HepG2 (cell line): Measurements from ENCODE around the gene SF1. TPM values are rescaled to one million over a fixed set of nuclear protein-coding genes. Genes with fewer than 3 reads are reported as not detected.

ENCODE experiments used
- ATAC-seq: fragments of 200-7000 bp; cut with Tn5 transposase; 3 replicates; pipeline ENCODE4 v1.9.1; 2020; ENCODE audit warnings: mild to moderate bottlenecking, moderate library complexity
- BruUV-seq: library from RNA; stranded (reverse); fragments of 400-500 nt; replicated peaks from 2 replicates; lab custom pipeline; 2021; lab: Mats Ljungman, UMichigan
- CTCF ChIA-PET: fragments of 300-600 bp; formaldehyde crosslinking; extraction: SDS; loops from one replicate; lab custom pipeline; 2021; ENCODE audit warnings: low total read pairs, inconsistent platforms, low intra/inter-chr PET ratio; lab: Yijun Ruan, JAX
- POLR2A ChIA-PET: fragments of 350-600 bp; sonication (Branson Sonifier 250); formaldehyde crosslinking; loops from one replicate; lab custom pipeline; 2020; ENCODE audit warnings: antibody characterized with exemption, inconsistent platforms; lab: Yijun Ruan, JAX
- DNase-seq: peaks from one replicate; pipeline ENCODE4 v3.0.0-alpha.2; 2015; ENCODE audit warnings: low spot score
- FAIRE-seq: peaks from 3 replicates; lab custom pipeline; 2011; peaks lifted over from hg19 to GRCh38; lab: Jason Lieb, UNC
- H2AFZ ChIP-seq: one replicate; pipeline ENCODE4 v1.6.1; 2011; ENCODE audit warnings: low read length, inconsistent platforms
- H3K27ac ChIP-seq: fragments of 300-600 bp; 3 replicates; pipeline ENCODE4 v1.8.0; 2011; ENCODE audit warnings: mixed run types, mild to moderate bottlenecking, mixed read lengths, low read length, inconsistent platforms; ENCODE audit not compliant: insufficient read depth; ENCODE audit errors: extremely low read length
- H3K27me3 ChIP-seq, 2 experiments: fragments of 200-600 bp in 1 of 2; 2 replicates in 1 of 2; 3 replicates in 1 of 2; pipeline versions ENCODE4 v1.6.0 to v1.8.0; 2011; ENCODE audit warnings: low read length in 2 of 2, mild to moderate bottlenecking in 2 of 2, moderate library complexity in 2 of 2, inconsistent platforms in 1 of 2; ENCODE audit not compliant: insufficient read depth in 2 of 2, control insufficient read depth in 1 of 2
- H3K36me3 ChIP-seq, 2 experiments: fragments of 200-600 bp in 1 of 2; replicated peaks in 1 of 2; 2 replicates in 1 of 2; 3 replicates in 1 of 2; pipeline versions ENCODE4 v1.5.1 to v1.8.0; 2011; ENCODE audit warnings: low read length in 2 of 2, inconsistent platforms in 1 of 2; ENCODE audit not compliant: insufficient read depth in 2 of 2, control insufficient read depth in 1 of 2
- H3K4me1 ChIP-seq: 2 replicates; pipeline ENCODE4 v1.5.1; 2012; ENCODE audit warnings: low read length, inconsistent platforms; ENCODE audit not compliant: insufficient read depth
- H3K4me2 ChIP-seq: 2 replicates; pipeline ENCODE4 v1.6.0; 2011; ENCODE audit warnings: low read depth, low read length, inconsistent platforms
- H3K4me3 ChIP-seq, 3 experiments: fragments of 200-600 bp in 1 of 3; sonication (generic), shearing (Covaris generic) in 1 of 3; replicated peaks in 1 of 3; 2 replicates each; pipeline ENCODE4 v1.5.1; 2011 to 2016; ENCODE audit warnings: low read length in 3 of 3, inconsistent platforms in 2 of 3, low read depth in 2 of 3, mild to moderate bottlenecking in 2 of 3, control low read depth in 1 of 3, mixed read lengths in 1 of 3; ENCODE audit not compliant: insufficient read depth in 1 of 3
- H3K79me2 ChIP-seq: one replicate; pipeline ENCODE4 v1.6.1; 2011; ENCODE audit warnings: low read length, inconsistent platforms; ENCODE audit not compliant: insufficient read depth
- H3K9ac ChIP-seq: 2 replicates; pipeline ENCODE4 v1.6.0; 2011; ENCODE audit warnings: mild to moderate bottlenecking, low read depth, low read length, inconsistent platforms; ENCODE audit not compliant: insufficient read depth
- H3K9me3 ChIP-seq: 2 replicates; pipeline ENCODE4 v1.5.1; 2012; ENCODE audit warnings: mild to moderate bottlenecking, low read length
- H4K20me1 ChIP-seq: 2 replicates; pipeline ENCODE4 v1.6.0; 2011; ENCODE audit warnings: inconsistent platforms, mild to moderate bottlenecking, low read length, moderate library complexity; ENCODE audit not compliant: insufficient read depth
- MIER2 ChIP-seq: IDR thresholded peaks from 2 replicates; pipeline ENCODE4 v1.6.1; 2016; ENCODE audit warnings: missing biosample characterization, missing genetic modification reagents
- NRL ChIP-seq: sonication (generic); formaldehyde crosslinking; IDR thresholded peaks from 2 replicates; pipeline ENCODE4 v1.5.0; 2020; ENCODE audit warnings: missing genetic modification reagents, mild to moderate bottlenecking, moderate library complexity, borderline replicate concordance
- RERE ChIP-seq: IDR thresholded peaks from 2 replicates; pipeline ENCODE4 v1.6.1; 2016; ENCODE audit warnings: low read depth, missing genetic modification reagents, missing compliant biosample characterization
- SNAPC4 ChIP-seq: sonication (generic); formaldehyde crosslinking; IDR thresholded peaks from 2 replicates; pipeline ENCODE4 v1.4.0; 2020; ENCODE audit warnings: mild to moderate bottlenecking, missing genetic modification reagents
- TGIF2 ChIP-seq: IDR thresholded peaks from 2 replicates; pipeline ENCODE4 v1.6.1; 2016; ENCODE audit warnings: control low read depth, missing compliant biosample characterization
- ZFP36L1 ChIP-seq: sonication (generic); formaldehyde crosslinking; IDR thresholded peaks from 2 replicates; pipeline ENCODE4 v1.8.0; 2022; ENCODE audit warnings: mild to moderate bottlenecking, missing genetic modification reagents, moderate library complexity
- ZNF12 ChIP-seq: sonication (generic); formaldehyde crosslinking; IDR thresholded peaks from 2 replicates; pipeline ENCODE4 v1.5.0; 2020; ENCODE audit warnings: missing genetic modification reagents
- ZNF549 ChIP-seq: sonication (generic); formaldehyde crosslinking; IDR thresholded peaks from 2 replicates; pipeline ENCODE4 v1.5.0; 2020; ENCODE audit warnings: missing genetic modification reagents
- ZNF552 ChIP-seq: sonication (generic); formaldehyde crosslinking; IDR thresholded peaks from 2 replicates; pipeline ENCODE4 v1.9.0; 2022; ENCODE audit warnings: missing genetic modification reagents, mild to moderate bottlenecking, borderline replicate concordance
- ZNF644 ChIP-seq: IDR thresholded peaks from 2 replicates; pipeline ENCODE4 v1.6.1; 2016; ENCODE audit warnings: low read depth
- WGBS: methylation state at CpG from one replicate; pipeline ENCODE4 v1.1.6; 2017; ENCODE audit warnings: low lambda C conversion rate; 5-methylcytosine and 5-hydroxymethylcytosine counted together
- in situ Hi-C: cut with HindIII; loops from 2 replicates; pipeline ENCODE4 v1.10.0; 2017; ENCODE audit warnings: low pct_unique_long_range_greater_than_20kb; ENCODE audit not compliant: extremely low pct_ligation_motif_present
- intact Hi-C: fragments of 100-400 bp; cut with micrococcal nuclease; formaldehyde crosslinking; loops from one replicate; pipeline ENCODE4 v1.10.0; 2022; ENCODE audit not compliant: unreplicated experiment
- polyA plus RNA-seq, 8 experiments: library from polyadenylated mRNA; depleted of rRNA in 3 of 8; stranded (reverse) in 7 of 8; unstranded in 1 of 8; fragments of >200 nt; fragmentation: Illumina TruSeq in 4 of 8; extraction: Trizol in 4 of 8; gene quantifications; 2 replicates each; pipeline versions ENCODE4 v1.2.1 to v1.2.3, GENCODE V29; 2011 to 2016; ENCODE audit warnings: low read depth in 4 of 8, missing spikeins in 1 of 8, mixed read lengths in 1 of 8; ENCODE audit not compliant: insufficient read depth in 1 of 8
- total RNA-seq, 5 experiments: library from RNA; depleted of rRNA; stranded (reverse); fragments of >200 nt; fragmentation: Illumina TruSeq; extraction: Trizol; gene quantifications; 2 replicates each; pipeline ENCODE4 v1.2.3, GENCODE V29; 2016; ENCODE audit warnings: low read depth in 1 of 5
- TF ChIP-seq, protein P1 (sequence below): sonication (generic); formaldehyde crosslinking; IDR thresholded peaks from 2 replicates; pipeline ENCODE4 v1.9.0; 2021; ENCODE audit warnings: missing genetic modification reagents, borderline replicate concordance

SF1 gene
- total and polyA plus RNA-seq, 2 of the 13 experiments (the other 11 are each of a cell fraction or from before 2014, with no cell fraction given): 55.5 to 70.4 TPM

GRCh38 chr11:64739871-64740270, 38.5 kb downstream of the SF1 start (continued):
- TF ChIP-seq MIER2 (CRISPR knock-in tag) (no peak), TGIF2 (CRISPR knock-in tag) (no peak), NRL (CRISPR knock-in tag) (no peak), ZNF549 (CRISPR knock-in tag) (no peak), ZNF644 (CRISPR knock-in tag) (no peak), ZFP36L1 (no peak)
- TF ChIP-seq, protein P1, sequence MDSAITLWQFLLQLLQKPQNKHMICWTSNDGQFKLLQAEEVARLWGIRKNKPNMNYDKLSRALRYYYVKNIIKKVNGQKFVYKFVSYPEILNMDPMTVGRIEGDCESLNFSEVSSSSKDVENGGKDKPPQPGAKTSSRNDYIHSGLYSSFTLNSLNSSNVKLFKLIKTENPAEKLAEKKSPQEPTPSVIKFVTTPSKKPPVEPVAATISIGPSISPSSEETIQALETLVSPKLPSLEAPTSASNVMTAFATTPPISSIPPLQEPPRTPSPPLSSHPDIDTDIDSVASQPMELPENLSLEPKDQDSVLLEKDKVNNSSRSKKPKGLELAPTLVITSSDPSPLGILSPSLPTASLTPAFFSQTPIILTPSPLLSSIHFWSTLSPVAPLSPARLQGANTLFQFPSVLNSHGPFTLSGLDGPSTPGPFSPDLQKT (CRISPR knock-in tag): no peak

DNA sequence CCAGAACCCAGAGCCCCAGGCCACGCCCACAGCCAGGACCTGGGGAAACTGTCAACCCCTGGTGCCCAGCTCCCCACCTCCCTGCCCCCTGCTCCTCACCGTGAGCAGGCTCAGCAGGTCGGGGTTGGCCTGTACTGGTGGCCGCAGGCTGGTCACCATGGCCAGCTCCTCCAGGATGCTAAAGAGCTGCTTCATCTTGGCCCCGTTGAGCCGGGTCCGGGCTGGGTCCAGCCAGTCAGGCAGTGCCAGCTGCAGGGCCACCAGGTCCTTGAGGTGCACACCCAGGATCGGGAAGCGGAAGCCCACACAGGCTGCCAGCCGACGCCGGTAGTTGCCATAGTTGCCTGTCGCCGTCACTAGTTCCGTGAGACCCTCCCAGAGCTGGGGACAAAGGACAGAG, 41.7 kb downstream of the SF1 start:
- ChIA-PET CTCF (no interaction called here), POLR2A (no interaction called here)
- 60% methylated on average over 3 of the region's 15 CpGs for WGBS
- no peak overlapping the region for H3K27ac ChIP-seq
- no peaks in the 10 kb centered on the region for H3K9me3 ChIP-seq
- peaks cover 11% of the 10 kb centered on the region for H3K4me1 ChIP-seq
- H3K9ac ChIP-seq: no peak overlapping the region
- in situ Hi-C loops (loop anchor here (5.0 kb wide), 1 partner anchor 59 kb away; no protein-coding TSS in a partner anchor), intact Hi-C loops (no loop called here)
- H3K4me2 ChIP-seq: no peak overlapping the region
- H2AFZ ChIP-seq: no peak overlapping the region
- DNase-seq: no peak
- H3K36me3 ChIP-seq: no peaks in the 10 kb centered on the region
- 0 out of 2 replicates have a peak, but pooled peaks cover 3% of the 10 kb centered on the region for H4K20me1 ChIP-seq
- FAIRE-seq: no peak
- peaks cover 5 to 48% of the 10 kb centered on the region in 2 experiments; a peak in 4 of 5 replicates for H3K27me3 ChIP-seq
- H3K79me2 ChIP-seq: no peaks in the 10 kb centered on the region
- ATAC-seq: no peak
- no peak overlapping the region for H3K4me3 ChIP-seq
- BruUV-seq: no TSS peak
- TF ChIP-seq RERE (CRISPR knock-in tag) (no peak), SNAPC4 (no peak), ZNF552 (CRISPR knock-in tag) (no peak), ZNF12 (CRISPR knock-in tag) (no peak)
